NCI-H69 (cell line): ENCODE data around the gene GCK.
"Not testable (repeated sequence)": the region's sequence is repeated elsewhere in the genome, so short reads cannot be mapped to it uniquely, and the experiment has no call there.

Experiments used
- DNase-seq: peaks from one replicate; lab custom pipeline; 2025; lab: John Stamatoyannopoulos, UW

The GCK gene

DNA sequence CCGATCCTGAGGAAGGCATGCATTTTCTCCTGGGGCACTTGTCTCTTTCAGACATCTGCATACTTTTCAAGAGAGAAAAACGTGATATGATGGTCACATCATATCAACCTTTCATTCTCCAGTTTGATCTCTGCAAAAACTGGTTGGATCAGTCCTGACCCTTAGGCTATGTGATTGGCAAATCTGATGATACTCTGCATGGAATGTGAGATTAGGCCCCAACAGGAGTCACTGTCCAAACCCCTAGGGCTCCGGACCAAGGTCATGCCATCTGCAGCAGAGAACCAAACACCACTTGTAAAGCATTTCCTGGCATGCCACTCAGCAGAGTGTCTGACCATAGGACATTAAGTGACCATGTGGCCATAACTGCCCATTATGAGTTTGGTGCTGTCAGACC lies 8.6 kb downstream of the GCK start:
- DNase-seq: no peak

GRCh38 chr7:44177570-44178131 lies 11.6 kb downstream of the GCK start:
- peak; percentile 85 for DNase-seq

GRCh38 chr7:44176486-44176885 lies 12.8 kb downstream of the GCK start:
- DNase-seq: peak; percentile 40

DNA sequence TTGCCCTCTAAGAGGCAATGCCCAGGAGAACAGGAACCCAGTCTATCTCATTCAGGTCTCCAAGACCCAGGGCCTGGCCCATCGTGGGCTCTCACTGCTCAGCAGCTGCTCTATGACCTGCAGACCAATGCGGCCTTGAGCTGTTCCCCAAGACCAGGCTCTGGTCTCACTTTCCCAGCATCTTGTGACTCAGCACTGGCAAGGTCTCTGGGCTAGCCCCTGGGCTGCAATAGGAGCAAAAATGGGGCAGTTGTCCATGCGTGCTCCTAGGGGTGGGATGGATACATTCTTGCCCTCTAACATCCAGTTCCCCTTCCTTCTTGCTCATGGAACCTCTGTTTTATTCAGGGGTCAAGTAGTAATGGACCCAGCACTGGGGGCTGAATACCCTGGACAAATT lies 13.5 kb downstream of the GCK start:
- DNase-seq: no peak

DNA sequence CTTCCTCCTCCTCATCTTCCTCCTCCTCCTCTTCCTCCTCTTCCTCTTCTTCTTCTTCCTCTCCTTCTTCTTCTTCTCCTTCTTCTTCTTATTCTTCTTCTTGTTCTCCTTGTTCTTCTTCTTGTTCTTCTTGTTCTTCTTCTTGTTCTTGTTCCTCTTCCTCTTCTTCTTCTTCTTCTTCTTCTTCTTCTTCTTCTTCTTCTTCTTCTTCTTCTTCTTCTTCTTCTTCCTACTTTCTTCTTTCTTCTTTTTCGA lies 14.6 kb downstream of the GCK start:
- DNase-seq: not testable (repeated sequence)

- no peak for DNase-seq
Measured at GRCh38 chr7:44173911-44174693, 15.1 kb downstream of the GCK start.

DNA sequence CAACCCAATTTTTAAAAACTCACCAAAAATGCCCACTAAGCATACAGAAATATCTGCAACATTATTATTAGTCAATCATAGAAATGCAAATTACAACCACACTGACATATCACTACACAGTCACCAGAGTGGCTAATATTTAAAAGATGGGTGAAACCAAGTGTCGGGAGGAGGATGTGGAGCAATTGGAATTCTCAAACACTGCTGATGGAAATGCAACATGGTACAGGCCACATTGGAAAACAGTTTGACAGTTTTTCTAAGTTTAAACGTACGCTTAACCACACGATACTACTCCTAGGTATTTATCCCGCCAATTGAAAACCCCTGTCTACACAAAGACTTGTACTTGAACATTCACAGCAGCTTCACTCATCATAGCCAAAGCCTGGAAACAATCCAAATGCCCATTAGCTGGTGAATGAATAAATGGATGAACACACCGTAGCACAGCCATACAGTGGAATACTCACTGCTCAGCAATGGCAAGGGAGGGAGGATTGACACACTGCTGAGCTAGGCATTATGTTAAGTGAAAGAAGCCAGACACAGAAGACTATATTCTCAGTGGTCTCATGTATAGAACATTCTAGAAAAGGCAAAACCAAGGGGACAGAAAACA lies 16.3 kb downstream of the GCK start:
- DNase-seq: peak; percentile 70

- DNase-seq: no peak
Measured at GRCh38 chr7:44172352-44172751, 16.9 kb downstream of the GCK start.

GRCh38 chr7:44171901-44172300 lies 17.3 kb downstream of the GCK start:
- not testable (repeated sequence) for DNase-seq

DNA sequence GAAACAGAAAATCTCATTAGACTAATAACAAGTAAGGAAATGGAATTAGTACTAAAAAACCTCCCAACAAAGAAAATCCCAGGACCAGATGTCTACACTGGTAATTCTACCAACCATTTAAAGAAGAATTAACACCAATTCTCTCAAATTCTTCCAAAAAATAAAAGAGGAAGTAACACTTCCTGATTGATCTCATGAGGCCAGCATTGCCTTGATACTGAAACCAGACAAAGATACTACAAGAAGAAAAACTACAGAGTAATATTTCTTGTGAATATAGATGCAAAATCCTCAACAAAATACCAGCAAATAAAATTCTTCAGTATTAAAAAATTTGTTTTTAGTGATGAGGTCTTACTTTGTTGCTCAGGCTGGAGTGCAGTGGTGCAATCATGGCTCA lies 21.3 kb downstream of the GCK start:
- no peak for DNase-seq

DNA sequence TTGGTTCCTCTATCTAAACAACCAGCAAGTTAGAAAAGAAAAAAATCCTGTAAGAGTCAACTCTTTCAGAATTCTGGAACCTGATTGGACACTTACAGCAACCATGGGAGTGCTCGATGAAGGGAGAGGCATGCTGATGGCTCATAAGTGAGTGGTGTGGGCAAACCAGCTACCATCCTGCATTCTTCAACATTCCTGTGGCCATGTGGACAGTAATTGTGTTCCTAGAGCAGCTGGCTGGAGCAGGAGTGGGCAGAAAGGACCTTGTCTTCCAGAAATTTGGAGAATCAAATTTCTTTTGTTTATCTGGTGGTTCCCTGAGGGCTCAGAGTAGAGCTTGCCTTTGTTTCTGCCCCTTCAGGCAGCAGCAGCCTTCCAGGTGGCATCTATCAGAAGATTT lies 25.6 kb downstream of the GCK start:
- DNase-seq: peak; percentile 85

GRCh38 chr7:44162785-44163395 lies 26.3 kb downstream of the GCK start:
- no peak for DNase-seq

DNA sequence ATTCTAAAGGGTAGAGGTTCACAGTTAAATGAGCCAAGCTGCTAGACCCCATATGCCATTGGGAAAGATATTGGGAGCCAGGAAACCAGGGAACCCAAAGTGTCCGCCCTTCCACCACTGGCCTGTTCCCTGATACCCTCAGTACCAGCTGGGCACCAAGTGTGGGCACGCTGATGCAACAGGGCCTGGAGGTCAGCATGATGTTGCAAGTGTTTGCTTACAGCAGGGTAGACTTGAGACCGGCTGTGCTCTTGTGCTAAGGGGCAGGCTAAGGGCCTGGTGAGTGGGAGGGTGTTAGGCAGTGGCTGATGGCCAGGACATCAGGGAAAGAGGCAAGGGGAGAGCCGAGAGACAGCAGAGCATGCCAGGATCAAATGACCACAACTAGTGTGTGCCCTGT lies 27.1 kb downstream of the GCK start:
- DNase-seq: no peak

GRCh38 chr7:44161371-44161770 lies 27.9 kb downstream of the GCK start:
- DNase-seq: no peak

- no peak for DNase-seq
Measured at GRCh38 chr7:44159824-44160630, 29.2 kb downstream of the GCK start.

- peak; percentile 39 for DNase-seq
Measured at GRCh38 chr7:44158873-44159631, 30.2 kb downstream of the GCK start.

GRCh38 chr7:44158096-44158872 lies 31.0 kb downstream of the GCK start:
- DNase-seq: peak; percentile 83

GRCh38 chr7:44157116-44158080 lies 31.8 kb downstream of the GCK start:
- DNase-seq: peak; percentile 32

DNA sequence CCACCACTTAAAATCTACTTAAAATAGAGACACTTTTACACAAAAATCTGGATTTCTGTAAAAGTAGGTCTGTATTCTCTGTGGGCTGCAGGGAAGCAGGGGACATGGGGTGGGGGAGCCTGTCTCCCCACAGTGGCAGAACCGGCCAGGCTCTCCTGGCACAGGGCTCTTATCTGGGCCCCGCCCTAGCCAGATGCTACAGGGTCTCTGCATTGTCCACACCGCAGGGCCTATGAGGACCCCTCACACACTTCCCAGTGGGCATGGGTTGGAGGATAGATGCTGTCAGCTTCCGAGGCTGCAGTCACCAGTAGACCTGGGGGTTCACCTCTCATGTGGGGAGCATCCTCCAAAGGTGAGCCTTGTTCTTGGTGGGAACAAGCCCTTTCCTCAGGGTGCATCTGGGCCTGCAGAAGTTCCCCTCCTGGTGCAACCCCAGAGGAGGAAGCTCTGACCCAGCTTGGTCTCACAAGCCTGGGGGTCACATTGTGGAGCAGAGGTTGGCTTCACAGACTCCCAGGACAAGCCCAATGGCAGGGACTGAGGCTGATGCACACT lies 32.7 kb downstream of the GCK start:
- DNase-seq: no peak
